Stimulated activated CD8-positive, alpha-beta memory T cell treated with anti-CD3 and anti-CD28 coated beads, Interleukin-4, amount 100 ng/mL, for 4 hours (primary cell): ENCODE results near the gene RHOBTB1.

Experiments
- DNase-seq, 2 donors: peaks; one replicate each; pipeline ENCODE4 v3.0.0-alpha.2; 2020; ENCODE audit warnings: low read depth in 2 of 2, low spot score in 1 of 2

Gene RHOBTB1

GRCh38 chr10:60823324-60823723 is 120.7 kb downstream of the RHOBTB1 start:
- DNase-seq, result no peak

GRCh38 chr10:60822809-60823208 is 121.2 kb downstream of the RHOBTB1 start:
- DNase-seq, result no peak

- no peak for DNase-seq
Measured at GRCh38 chr10:60821656-60822055, 122.3 kb downstream of the RHOBTB1 start.

GRCh38 chr10:60820093-60820754 is 123.8 kb downstream of the RHOBTB1 start:
- no peak for DNase-seq
